ENCODE data around the gene ATP1B3.
"Not testable (repeated sequence)": the region's sequence is repeated elsewhere in the genome, so short reads cannot be mapped to it uniquely, and the experiment has no call there.

The ATP1B3 gene

DNA sequence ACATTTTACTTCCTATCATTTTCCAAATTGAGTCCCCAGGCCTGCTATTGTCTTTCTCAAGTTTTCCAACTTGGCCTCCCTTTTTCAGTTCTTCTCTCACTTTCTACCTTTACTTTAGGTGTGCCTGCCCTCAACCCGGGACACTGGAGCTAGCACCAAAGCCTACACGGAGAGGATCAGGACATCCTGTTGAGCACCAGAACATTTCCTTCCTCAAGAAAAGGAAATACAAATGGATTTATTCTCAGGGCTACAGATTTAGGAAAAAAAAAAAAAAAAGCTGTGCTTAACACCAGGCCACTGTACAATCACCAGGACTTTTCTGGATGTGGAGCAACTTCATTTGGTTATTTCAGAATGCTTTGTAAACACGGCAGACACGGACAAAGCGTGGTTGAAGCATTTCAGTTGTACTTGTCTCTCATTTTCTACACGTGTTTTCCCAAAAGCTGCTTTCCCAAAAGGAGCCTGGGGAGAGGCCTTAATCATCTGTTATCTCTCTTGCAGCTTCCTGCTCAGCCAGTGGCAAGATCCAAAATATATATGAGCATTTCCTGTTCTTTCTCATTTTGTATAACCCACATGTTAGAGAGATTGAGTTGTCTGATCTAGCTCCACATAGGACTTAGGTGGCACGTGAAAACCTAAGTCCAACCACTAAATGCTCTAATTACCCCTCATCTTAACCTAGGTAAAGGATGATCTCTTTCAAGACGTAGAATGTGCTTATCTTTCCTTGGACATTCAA lies 15.5 kb upstream of the ATP1B3 start:
- no peak for DNase-seq

DNA sequence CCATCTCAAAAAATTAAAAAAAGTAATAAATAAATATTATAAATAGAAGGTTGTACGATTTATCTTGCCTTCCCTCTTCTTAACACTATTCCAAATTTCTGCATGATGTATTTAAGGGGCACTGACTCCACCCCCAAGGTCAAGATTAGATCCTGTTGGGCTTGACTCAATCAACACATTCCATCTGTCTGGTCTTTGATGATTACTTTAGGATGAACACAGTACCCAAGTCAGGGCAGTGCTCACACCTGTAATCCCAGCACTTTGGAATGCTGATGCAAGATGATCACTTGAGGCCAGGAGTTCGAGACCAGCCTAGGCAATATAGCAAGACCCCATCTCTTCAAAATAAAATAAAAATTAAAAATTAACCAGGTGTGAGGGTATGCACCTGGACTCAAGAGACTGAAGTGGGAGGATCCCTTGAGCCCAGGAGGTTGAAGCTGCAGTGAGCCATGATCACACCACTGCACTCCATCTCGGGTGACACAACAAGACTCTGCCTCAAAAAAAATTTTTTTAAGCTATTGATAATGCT lies 14.1 kb upstream of the ATP1B3 start:
- DNase-seq: no peak

DNA sequence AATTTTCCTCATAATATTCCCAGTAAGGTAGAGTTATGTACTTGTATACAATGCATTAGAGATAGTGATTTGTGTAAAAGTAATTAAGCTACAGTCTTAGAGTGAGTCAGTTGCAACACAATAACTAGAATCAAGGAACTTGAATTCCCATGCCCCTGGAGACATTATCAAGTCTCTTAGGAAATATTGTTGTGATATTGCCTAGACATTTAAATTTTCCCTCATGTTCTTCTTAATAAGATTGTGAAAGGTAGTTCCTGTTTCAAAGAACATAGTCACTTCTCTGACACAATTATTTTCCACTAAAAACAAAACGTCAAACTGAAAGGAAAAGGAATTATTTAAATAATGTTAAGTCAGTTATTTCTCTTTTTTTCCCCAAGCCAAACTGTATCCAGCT lies 13.0 kb upstream of the ATP1B3 start:
- no peak for DNase-seq

DNA sequence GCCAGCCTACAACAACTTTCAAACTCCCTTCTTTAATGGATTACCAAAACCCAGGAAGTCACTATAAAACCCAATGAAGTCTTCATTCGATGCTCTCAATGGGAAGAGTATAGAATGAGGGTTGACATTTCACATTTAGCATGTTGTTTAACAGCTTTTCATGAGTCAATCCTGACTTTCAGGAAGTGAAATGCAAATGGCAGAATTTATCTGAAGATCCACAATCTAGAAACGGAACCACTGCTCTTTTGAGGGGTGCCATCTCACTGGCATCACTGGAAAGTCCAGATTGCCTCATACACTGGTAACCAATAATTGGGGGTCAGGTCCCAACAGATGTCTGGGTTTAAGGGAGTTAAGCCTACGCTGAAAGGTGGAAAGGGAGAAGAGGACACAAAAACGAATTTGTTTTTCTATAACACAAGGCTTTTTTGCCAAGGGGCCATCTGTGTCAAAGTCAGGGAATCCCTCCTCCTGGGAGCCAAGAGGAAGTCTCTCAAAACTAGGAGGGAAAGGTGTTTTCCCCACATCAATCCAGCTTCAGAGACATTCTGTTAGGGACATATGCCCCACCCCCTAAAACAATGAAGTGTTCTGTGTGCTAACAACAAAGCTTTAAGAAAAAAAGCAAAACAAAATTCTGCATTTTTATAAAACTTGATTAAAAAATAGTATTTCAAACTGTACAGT lies 12.0 kb upstream of the ATP1B3 start:
- DNase-seq: no peak

DNA sequence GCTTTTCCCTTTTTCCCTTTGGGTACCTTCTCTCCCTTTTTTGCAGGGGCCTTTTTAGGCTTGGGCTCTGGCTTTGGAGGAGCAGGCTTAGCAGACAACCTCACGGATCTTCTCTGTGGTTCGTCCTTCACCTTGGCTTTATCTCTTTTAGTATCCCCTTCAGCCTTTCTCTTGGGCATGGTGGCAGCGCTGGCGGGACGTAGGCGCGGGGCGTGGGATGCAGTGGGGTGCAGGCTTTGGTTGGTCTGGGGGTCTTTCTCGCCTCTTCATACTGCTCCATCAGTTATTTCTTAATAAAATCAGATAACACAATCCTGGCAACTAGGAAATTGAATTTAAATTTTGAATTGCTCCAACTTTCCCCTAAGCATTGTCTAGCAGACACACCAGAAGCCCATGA lies 11.3 kb upstream of the ATP1B3 start:
- DNase-seq: no peak

DNA sequence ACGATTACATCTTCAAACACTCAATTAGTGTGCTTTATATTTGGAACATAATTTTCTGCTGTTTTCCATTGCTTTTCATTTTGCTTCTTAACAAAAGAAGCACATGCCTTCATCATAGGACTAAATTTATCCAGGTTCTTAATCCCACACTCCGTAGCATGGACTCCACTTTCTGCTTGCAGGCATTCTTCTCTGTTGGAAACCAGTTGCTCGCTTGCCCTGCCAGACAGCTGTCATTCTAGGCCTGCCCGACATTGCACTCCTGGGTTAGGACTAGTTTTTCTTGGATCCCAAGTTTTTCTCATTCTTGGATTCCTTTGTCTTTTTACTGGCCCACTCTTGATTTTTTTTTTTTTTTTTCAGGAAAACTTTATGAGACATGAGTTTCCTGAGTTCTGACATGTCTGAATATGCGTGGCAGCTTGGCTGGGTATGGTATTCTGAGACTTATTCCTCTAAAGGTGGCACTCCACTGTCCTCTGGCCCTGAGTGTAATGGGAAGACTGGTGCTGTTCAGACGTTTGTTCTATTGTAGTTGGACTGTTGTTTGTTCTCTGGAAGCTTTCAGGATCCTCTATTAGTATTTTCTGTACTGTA lies 6.3 kb upstream of the ATP1B3 start:
- DNase-seq: no peak

DNA sequence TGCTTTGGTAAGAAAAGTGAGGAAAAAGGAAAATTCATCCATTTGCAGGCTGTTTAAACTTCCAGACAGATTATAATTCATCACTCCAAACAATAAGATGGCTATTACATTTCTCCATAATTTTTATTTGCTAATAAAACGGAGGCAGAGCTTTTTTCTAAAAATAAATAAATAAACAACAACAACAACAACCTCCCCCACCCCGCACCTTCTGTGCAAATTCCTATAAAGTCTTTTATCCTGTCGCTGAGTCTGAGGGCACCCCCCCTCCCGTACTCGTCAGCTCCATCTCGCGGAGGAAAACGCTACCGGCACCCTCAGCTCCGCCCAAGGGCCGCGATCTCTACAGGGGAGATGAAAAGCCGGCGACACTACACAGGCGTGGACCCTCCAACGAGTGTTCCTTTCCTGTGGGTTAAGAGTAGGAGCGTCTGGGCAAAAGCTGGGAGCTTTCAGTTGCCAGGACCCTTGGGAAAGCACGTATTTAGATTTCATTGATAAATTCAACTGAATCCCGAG lies 1.0 kb upstream of the ATP1B3 start:
- peak; percentile 78 for DNase-seq

DNA sequence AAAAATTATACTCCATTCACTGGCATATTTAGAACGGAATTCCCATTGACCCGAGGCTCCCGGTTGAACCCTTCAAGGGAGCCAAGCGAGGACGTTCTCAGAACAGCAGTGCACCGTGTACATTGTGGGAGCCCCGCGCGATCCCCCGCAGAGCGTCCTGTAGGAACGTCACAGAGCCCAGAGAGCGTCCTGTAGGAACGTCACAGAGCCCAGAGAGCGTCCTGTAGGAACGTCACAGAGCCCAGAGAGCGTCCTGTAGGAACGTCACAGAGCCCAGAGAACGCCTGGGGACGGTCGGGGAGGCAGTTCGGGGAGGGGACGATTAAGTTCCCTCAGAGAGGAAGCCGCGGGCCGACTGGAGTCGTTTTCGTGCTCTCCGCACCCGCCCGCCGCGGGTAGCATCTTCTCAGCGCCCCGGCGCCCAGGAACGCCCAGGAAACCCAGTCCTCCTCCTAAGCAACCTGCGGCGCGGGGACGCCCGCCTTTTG lies 506 bp upstream of the ATP1B3 start:
- DNase-seq: no peak

DNA sequence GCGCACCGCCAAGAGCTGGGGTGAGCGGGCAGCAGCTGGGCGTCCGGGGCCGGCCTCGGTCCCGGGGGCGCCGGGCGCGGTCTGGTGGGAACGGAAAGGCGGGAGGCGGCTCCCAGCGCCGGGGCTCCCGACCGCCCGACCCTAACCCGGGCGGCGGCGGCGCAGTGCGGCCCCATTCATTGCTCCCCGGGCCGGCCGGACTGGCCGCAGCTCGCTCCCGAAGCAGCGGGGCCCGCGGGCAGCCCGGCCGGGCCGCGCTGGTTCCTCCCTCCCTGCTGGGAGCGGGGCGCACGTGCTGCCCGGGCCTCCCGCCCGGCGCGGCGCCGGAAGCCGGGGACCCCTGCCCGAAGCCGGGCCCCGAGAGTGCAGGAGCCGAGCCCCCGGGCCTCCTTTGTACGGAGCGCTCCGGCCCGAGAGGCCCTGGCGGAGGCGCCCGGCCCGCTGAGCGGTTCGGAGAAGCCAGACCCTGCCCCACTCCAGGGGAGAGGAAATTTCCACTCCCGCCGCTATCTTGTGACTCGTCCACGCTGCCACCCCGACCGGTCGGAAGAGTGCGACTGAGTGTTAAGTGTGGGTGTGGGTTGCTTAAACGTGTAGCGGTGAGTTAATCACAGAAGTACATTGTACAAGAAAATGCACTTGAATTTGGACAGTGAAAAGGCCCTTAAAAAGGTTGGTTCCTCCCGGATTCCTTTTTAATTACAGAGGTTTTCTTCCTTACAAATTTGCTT lies 613 bp downstream of the ATP1B3 start:
- DNase-seq: peak; percentile 55

DNA sequence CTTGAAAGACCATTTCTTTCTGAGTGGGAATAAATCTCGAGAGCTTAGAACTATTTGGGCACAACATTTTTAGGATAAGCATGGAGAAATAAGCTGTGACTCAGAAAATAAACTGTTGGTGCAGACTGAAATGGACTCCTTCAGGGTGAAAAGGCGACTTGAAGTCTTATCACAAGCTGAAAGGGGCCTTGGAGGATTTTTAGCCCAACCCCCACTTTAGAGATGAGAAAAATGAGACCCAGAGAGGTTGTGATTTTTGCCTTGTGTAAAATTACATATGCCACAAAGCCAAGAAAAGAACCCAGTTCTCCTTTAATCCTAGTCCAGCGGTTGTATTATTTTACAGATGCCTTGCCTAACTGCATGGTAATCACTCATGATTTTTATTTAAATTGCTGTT lies 1.5 kb downstream of the ATP1B3 start:
- DNase-seq: no peak

DNA sequence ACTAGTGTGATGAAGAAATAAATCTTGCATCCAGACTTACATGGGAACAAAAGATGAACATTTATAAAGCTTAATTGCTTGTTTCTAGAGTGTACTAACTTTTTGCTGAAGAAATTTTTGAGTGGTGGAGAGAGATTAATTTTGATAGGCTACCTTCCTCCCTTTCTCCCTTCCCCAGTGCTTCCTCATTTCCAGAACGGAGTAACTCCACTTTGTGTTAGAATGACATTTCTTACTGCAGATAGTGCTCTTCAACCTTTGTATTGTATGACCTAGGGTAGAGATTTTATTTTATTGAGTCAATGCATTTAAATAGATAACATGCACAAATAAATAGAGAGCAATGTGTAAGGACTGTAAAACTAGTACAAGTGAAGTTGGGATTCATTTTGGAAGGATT lies 1.9 kb downstream of the ATP1B3 start:
- no peak for DNase-seq

DNA sequence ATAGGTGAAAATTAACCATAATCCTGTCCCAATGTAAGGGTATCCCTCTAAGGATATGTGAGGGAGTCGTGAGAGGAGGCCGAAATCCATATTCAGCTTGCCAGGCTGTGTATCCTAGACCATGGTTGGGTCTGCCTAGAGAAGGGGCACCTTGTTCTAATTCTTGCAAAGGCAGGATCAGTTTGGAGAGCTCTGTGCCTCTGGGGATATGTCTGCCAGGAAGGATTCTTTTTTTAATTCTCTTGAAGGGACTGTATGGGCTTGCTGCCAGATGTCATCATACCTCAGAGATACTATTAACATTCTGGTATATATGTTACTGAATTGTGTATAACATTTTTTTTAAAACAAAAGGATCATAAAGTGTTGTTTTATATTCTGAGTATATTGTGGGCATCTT lies 2.4 kb downstream of the ATP1B3 start:
- DNase-seq: no peak

DNA sequence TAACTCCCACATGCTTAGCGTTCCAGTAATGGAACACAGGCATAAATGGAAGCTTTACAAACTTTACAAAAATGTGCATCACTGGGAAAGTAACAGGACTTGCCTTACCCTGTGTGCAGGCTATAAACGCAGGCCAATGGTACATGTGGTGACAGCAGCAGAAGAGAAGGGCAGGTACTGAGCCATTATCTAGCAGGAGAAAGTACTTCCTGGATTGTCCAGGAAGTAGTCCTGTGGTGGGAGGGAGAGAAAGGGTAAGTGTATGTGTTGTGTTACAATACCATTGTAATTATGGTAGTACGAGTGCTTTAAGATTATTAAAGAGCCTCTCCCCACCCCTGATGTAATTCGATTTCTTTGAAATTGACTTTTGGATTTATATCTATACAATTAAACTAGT lies 5.3 kb downstream of the ATP1B3 start:
- no peak for DNase-seq

DNA sequence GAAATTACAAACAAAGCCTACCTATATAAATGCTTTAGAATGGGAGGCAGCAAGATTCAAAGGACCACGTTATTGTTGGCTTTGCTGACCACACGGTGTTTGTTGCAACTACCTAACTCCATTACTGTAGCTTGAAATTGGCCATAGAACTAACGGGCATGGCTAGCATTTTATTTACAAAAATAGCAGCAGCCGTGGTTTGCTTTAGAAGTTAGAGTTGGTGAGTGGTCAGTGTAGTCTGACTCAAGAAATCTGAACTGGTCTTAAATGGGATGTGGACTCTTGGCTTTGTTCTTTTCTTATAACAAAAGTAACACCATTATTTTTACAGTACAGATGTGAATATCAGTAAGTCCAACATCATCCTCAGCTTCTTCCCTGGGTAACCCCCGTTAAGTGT lies 10.6 kb downstream of the ATP1B3 start:
- no peak for DNase-seq

DNA sequence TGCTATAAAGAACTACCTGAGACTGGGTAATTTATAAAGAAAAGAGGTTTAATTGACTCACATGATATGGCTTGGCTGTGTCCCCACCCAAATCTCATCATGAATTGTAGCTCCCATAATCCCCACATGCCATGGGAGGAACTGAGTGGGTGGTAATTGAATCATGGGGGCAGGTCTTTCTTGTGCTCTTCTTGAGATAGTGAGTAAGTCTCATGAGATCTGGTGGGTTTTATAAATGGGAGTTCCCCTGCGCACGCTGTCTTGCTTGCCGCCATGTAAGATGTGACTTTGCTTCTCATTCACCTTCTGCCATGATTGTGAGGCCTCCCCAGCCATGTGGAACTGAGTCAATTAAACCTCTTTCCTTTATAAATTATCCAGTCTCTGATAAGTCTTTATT lies 12.1 kb downstream of the ATP1B3 start:
- not testable (repeated sequence) for DNase-seq

DNA sequence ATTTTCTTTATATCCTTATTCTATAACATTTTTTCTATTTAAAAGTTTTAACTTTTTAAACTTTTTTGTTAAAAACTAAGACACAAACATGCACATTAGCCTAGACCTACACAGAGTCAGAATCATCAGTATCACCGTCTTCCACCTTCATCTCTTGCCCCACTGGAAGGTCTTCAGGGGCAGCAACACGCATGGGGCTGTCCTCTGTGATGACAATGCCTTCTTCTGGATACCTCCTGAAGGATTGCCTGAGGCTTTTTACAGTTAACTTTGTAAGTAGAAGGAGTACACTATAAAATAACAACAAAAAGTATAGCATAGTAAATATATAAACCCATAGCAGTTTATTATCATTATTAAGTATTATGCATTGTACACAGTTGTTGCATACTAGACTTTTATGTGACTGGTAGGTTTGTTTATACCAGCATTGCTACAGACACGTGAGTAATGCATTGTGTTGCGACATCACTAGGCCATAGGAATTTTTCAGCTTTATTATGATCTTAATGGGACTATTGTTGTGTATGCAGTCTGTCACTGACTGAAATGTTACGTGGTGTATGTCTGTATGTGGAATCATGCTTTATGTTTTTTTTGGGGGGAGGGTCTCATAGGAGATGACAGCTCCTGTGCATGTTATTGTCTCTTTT lies 18.2 kb downstream of the ATP1B3 start:
- DNase-seq: no peak

DNA sequence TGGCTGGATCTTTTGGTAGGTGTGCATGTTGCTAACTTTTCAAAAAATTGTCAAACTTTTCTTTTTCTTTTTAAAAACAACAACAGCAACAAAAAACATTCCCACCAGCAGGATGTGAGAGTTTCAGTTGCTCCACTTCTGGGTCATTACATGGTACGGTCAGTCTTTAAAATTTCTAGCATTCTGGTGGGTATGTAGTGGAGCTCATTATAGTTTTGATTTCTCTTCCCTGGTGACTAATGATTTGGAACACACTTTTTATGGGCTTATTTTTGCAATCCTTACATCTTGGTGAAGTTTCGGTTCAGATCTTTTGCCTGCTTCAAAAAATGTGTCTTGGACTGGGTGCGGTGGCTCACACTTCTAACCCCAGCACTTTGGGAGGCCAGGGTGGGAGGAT lies 19.3 kb downstream of the ATP1B3 start:
- DNase-seq: no peak

DNA sequence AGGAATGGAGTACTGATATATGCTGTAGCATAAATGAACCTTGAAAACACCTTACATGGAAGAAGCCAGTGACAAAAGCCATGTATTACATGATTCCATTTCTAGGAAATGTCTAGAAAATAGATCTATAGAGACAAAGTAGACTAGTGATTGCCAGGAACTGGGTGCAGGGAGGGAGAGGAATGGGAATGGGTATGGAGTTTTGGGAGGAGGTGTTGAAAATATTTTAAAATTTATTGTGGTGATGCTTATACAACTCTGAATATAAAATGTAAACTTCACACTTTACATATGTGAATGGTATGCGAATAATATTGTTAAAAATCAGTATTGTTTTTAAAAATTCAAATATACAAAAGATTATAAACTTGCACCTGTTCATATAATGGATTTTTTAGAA lies 22.5 kb downstream of the ATP1B3 start:
- DNase-seq: no peak

DNA sequence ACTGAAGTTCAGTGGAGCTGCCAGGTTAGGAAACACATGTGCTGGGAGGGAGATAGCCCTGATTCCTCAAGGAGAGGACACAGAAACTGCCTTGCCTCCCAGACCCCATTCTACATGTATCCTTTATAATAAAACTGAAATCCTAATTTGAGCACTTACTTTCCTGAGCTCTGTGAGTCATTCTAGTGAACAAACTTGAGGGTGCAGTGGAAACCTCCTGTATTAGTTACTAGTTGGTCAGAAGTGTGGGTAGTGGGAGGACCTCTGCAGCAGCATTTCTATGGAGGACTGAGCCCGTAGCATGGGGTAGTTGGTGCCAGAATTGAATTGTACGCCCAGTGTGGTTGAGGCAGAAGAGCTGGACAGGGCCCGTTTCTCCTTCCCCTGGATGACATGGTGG lies 23.9 kb downstream of the ATP1B3 start:
- DNase-seq: no peak

DNA sequence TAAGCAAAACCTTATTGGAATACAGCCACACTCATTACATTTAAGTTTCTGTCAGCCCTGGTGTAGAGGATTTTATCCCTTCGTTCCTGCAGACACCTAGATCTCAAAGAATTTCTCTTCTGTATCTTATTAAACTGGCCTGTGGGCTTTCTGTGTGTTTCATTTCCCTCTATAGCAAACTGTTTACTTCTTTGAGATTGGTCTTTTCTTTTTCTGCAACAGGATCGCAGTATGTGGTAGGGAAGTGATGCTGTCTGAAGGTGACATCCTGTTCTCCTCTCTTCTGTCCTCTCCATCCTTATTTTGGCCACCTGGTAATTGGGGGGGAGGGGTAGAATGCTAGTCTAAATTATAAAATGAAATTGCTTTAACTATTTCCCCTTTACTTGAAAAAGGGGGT lies 25.5 kb downstream of the ATP1B3 start:
- no peak for DNase-seq

DNA sequence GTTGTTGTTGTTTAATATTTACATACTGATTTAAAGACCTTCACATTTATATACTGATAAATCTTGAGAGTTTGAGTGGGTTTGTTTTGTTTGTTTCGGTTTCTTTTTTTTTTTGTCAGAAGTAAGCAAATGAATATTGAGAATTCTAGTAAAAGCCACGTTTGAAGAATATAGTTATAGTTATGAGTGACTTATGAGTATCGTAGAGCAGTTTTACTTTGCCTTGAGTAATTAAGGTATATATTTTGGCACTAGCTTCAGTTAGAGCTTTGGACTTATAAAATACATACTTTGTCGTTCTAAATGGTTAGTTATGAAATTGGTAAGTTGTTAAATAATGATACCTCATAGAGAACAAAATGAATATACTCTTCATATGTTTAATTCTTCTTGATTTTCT lies 27.8 kb downstream of the ATP1B3 start:
- DNase-seq: no peak

DNA sequence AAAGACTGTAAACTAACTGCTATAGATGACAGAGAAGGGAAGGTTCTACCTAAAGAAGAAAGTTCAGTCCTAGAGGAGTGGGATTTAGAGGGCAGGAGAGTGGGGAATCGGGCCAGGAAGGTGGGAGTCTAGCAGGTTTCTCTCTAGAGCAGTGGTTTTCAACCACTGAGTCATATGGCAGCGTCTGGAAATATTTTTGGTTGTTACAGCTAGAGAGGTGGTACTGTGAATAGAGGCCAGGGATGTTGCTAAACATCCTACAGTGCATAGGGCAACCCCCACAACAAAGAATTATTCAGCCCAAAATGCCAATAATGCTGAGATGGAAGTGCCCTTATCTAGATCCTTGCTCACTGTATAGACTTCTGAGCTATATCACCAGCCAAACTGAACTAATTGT lies 28.7 kb downstream of the ATP1B3 start:
- no peak for DNase-seq

DNA sequence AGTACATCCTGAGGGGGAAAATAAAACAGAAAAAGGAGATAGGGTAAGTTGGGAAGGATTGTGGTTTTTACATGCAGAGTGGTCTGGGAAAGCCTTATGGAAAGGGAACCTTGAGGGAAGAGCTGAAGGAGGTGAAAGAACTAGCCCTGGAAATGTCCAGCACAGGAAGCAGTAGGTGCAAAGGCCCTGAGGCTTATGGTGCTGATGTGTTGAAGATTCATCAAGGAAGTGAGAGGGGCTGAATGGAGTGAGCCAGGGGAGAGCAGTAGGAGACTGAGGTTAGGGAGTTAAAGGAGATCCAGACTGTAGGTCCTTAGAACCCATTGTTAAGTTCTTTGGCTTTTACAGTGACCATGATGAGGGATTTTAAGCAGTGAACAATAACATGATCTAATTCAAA lies 33.0 kb downstream of the ATP1B3 start:
- DNase-seq: no peak
